HepG2 (cell line): ENCODE measurements around the gene CERS3.

Experiments used
- CREB1 ChIP-seq, 2 experiments: fragments of 450-650 bp in 1 of 2; IDR thresholded peaks; 2 replicates each; pipeline ENCODE4 v1.6.1; 2016 to 2017; ENCODE audit warnings: control low read depth in 1 of 2, mild to moderate bottlenecking in 1 of 2, missing compliant biosample characterization in 1 of 2, missing genetic modification characterization in 1 of 2
- GFI1 ChIP-seq: sonication (generic); formaldehyde crosslinking; IDR thresholded peaks from 2 replicates; pipeline ENCODE4 v1.5.0; 2020; ENCODE audit warnings: missing genetic modification reagents, mild to moderate bottlenecking, borderline replicate concordance
- NFYB ChIP-seq: sonication (generic); formaldehyde crosslinking; IDR thresholded peaks from 2 replicates; pipeline ENCODE4 v1.4.0; 2020; ENCODE audit warnings: missing genetic modification reagents
- POLR2A ChIP-seq, 2 experiments: IDR thresholded peaks; 2 replicates each; pipeline ENCODE4 v1.6.1; 2011; ENCODE audit warnings: low read depth in 2 of 2, low read length in 2 of 2, mild to moderate bottlenecking in 1 of 2, moderate library complexity in 1 of 2; ENCODE audit not compliant: insufficient read depth in 1 of 2
- SMC3 ChIP-seq: IDR thresholded peaks from 2 replicates; pipeline ENCODE4 v1.6.1; 2011; ENCODE audit warnings: low read length, improper control_type of control experiment
- ZNF207 ChIP-seq: fragments of 450-650 bp; IDR thresholded peaks from 2 replicates; pipeline ENCODE4 v1.6.1; 2016; ENCODE audit warnings: antibody characterized with exemption, borderline replicate concordance
- ZNF550 ChIP-seq: sonication (generic); formaldehyde crosslinking; IDR thresholded peaks from 2 replicates; pipeline ENCODE4 v1.4.0; 2020; ENCODE audit warnings: mild to moderate bottlenecking, missing genetic modification reagents, borderline replicate concordance
- ZSCAN20 ChIP-seq: sonication (generic); formaldehyde crosslinking; IDR thresholded peaks from 2 replicates; pipeline ENCODE4 v1.4.0; 2020; ENCODE audit warnings: missing genetic modification reagents, mild to moderate bottlenecking, borderline replicate concordance
- ZSCAN29 ChIP-seq: sonication (generic); formaldehyde crosslinking; conservative IDR thresholded peaks from 2 replicates; pipeline ENCODE4 v1.4.0; 2020; ENCODE audit warnings: mild to moderate bottlenecking, missing genetic modification reagents
- TF ChIP-seq, protein P1 (sequence below): sonication (generic); formaldehyde crosslinking; IDR thresholded peaks from 2 replicates; pipeline ENCODE4 v1.4.0; 2020; ENCODE audit warnings: mild to moderate bottlenecking, missing genetic modification reagents
- TF ChIP-seq, protein P2 (sequence below): sonication (generic); formaldehyde crosslinking; IDR thresholded peaks from 2 replicates; pipeline ENCODE4 v1.8.1; 2023; ENCODE audit warnings: mild to moderate bottlenecking, missing genetic modification reagents
- TF ChIP-seq, protein P3 (sequence below): sonication (generic); formaldehyde crosslinking; IDR thresholded peaks from 2 replicates; pipeline ENCODE4 v1.5.0; 2020; ENCODE audit warnings: mild to moderate bottlenecking, missing genetic modification reagents, moderate library complexity

GRCh38 chr15:100439514-100439913 lies 89.2 kb downstream of the CERS3 start:
- TF ChIP-seq ZSCAN20, result no peak
- TF ChIP-seq ZNF207, result no peak
- no peak for TF ChIP-seq ZNF550 (CRISPR knock-in tag)
- TF ChIP-seq GFI1 (CRISPR knock-in tag), result no peak
- TF ChIP-seq CREB1 (IDR thresholded peaks at IDR 0.05), result no peak
- no peak for TF ChIP-seq CREB1 (CRISPR knock-in tag; IDR thresholded peaks at IDR 0.05)
- TF ChIP-seq, protein P1, sequence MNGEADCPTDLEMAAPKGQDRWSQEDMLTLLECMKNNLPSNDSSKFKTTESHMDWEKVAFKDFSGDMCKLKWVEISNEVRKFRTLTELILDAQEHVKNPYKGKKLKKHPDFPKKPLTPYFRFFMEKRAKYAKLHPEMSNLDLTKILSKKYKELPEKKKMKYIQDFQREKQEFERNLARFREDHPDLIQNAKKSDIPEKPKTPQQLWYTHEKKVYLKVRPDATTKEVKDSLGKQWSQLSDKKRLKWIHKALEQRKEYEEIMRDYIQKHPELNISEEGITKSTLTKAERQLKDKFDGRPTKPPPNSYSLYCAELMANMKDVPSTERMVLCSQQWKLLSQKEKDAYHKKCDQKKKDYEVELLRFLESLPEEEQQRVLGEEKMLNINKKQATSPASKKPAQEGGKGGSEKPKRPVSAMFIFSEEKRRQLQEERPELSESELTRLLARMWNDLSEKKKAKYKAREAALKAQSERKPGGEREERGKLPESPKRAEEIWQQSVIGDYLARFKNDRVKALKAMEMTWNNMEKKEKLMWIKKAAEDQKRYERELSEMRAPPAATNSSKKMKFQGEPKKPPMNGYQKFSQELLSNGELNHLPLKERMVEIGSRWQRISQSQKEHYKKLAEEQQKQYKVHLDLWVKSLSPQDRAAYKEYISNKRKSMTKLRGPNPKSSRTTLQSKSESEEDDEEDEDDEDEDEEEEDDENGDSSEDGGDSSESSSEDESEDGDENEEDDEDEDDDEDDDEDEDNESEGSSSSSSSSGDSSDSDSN (CRISPR knock-in tag), result no peak
- TF ChIP-seq, protein P2, sequence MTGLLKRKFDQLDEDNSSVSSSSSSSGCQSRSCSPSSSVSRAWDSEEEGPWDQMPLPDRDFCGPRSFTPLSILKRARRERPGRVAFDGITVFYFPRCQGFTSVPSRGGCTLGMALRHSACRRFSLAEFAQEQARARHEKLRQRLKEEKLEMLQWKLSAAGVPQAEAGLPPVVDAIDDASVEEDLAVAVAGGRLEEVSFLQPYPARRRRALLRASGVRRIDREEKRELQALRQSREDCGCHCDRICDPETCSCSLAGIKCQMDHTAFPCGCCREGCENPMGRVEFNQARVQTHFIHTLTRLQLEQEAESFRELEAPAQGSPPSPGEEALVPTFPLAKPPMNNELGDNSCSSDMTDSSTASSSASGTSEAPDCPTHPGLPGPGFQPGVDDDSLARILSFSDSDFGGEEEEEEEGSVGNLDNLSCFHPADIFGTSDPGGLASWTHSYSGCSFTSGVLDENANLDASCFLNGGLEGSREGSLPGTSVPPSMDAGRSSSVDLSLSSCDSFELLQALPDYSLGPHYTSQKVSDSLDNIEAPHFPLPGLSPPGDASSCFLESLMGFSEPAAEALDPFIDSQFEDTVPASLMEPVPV (CRISPR knock-in tag), result no peak
- no peak for TF ChIP-seq POLR2A (IDR thresholded peaks at IDR 0.05; ENCODE audit: insufficient read depth in 1 of 2, low read depth in 2 of 2, low read length in 2 of 2)
- TF ChIP-seq, protein P3, sequence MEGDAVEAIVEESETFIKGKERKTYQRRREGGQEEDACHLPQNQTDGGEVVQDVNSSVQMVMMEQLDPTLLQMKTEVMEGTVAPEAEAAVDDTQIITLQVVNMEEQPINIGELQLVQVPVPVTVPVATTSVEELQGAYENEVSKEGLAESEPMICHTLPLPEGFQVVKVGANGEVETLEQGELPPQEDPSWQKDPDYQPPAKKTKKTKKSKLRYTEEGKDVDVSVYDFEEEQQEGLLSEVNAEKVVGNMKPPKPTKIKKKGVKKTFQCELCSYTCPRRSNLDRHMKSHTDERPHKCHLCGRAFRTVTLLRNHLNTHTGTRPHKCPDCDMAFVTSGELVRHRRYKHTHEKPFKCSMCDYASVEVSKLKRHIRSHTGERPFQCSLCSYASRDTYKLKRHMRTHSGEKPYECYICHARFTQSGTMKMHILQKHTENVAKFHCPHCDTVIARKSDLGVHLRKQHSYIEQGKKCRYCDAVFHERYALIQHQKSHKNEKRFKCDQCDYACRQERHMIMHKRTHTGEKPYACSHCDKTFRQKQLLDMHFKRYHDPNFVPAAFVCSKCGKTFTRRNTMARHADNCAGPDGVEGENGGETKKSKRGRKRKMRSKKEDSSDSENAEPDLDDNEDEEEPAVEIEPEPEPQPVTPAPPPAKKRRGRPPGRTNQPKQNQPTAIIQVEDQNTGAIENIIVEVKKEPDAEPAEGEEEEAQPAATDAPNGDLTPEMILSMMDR (CRISPR knock-in tag), result no peak
- no peak for TF ChIP-seq ZSCAN29 (CRISPR knock-in tag)
- no peak for TF ChIP-seq SMC3
- TF ChIP-seq NFYB, result no peak
